Tibial nerve (tissue), 4 donors: ENCODE measurements around the gene RELL1. TPM values are rescaled to one million over a fixed set of nuclear protein-coding genes. Genes with fewer than 3 reads are reported as not detected.

Source experiments
- DNase-seq, 2 donors: peaks; one replicate each; pipeline ENCODE4 v3.0.0-alpha.2; 2019; ENCODE audit warnings: low spot score in 2 of 2
- H3K27ac ChIP-seq, 4 donors: fragments of 200-600 bp; sonication (generic) in 3 of 4; one replicate each; pipeline ENCODE4 v1.5.1; 2017 to 2019; ENCODE audit warnings: mild to moderate bottlenecking in 1 of 4
- H3K27me3 ChIP-seq, 2 donors: fragments of 200-600 bp; sonication (generic) in 1 of 2; one replicate each; pipeline versions ENCODE4 v1.5.1 to v1.6.0; 2017 to 2019
- H3K36me3 ChIP-seq, 3 donors: fragments of 200-600 bp; sonication (generic); one replicate each; pipeline ENCODE4 v1.5.1; 2018 to 2019
- H3K4me1 ChIP-seq, 4 donors: fragments of 200-600 bp; sonication (generic) in 3 of 4; one replicate each; pipeline ENCODE4 v1.5.1; 2017 to 2019
- H3K4me3 ChIP-seq, 4 donors: fragments of 200-600 bp; sonication (generic) in 3 of 4; one replicate each; pipeline ENCODE4 v1.5.1; 2017 to 2019; ENCODE audit warnings: mild to moderate bottlenecking in 1 of 4, moderate library complexity in 1 of 4
- H3K9me3 ChIP-seq, 4 donors: fragments of 200-600 bp; sonication (generic) in 3 of 4; one replicate each; pipeline ENCODE4 v1.5.1; 2017 to 2019
- CTCF ChIP-seq, 5 experiments: fragments of 200-600 bp in 3 of 5; fragments of 450-650 bp in 2 of 5; sonication (generic) in 3 of 5; IDR thresholded peaks; one replicate each; pipeline ENCODE4 v1.5.1; 2016 to 2019; ENCODE audit warnings: antibody characterized with exemption in 5 of 5, mild to moderate bottlenecking in 3 of 5, moderate library complexity in 2 of 5
- EP300 ChIP-seq, 2 donors: sonication (generic); formaldehyde crosslinking; IDR thresholded peaks; one replicate each; pipeline ENCODE4 v1.6.1; 2017; ENCODE audit warnings: antibody characterized with exemption in 2 of 2, mild to moderate bottlenecking in 1 of 2
- POLR2A ChIP-seq, 2 donors: fragments of 450-650 bp; IDR thresholded peaks; one replicate each; pipeline ENCODE4 v1.6.1; 2017; ENCODE audit warnings: antibody characterized with exemption in 2 of 2, mild to moderate bottlenecking in 2 of 2, moderate library complexity in 2 of 2
- WGBS, 2 donors: methylation state at CpG; one replicate each; pipeline ENCODE4 v1.1.5; 2018; 5-methylcytosine and 5-hydroxymethylcytosine counted together
- total RNA-seq, 4 donors: library from RNA; depleted of rRNA; stranded (reverse); fragments of >200 nt; gene quantifications; one replicate each; pipeline ENCODE4 v1.1.0, GENCODE V29; 2016

The RELL1 gene
- total RNA-seq, 4 donors from 2014 or later, result 43.8 to 78.0 (median 61.2) TPM

- DNase-seq, result no peak
- Histone ChIP-seq H3K27ac (no peak overlapping the region), H3K36me3 (no peaks in the 10 kb centered on the region), H3K27me3 (no peaks in the 10 kb centered on the region), H3K9me3 (no peaks in the 10 kb centered on the region), H3K4me1 (no peaks in the 10 kb centered on the region), H3K4me3 (no peak overlapping the region)
- 77 to 79% methylated on average over 4 of the region's 4 CpGs for WGBS, 2 donors
- no peak for TF ChIP-seq EP300 (IDR thresholded peaks at IDR 0.05)
- no peak for TF ChIP-seq CTCF (IDR thresholded peaks at IDR 0.05)
- no peak for TF ChIP-seq POLR2A (IDR thresholded peaks at IDR 0.05)
These were observed 29.8 kb upstream of the RELL1 start for GRCh38 chr4:37715889-37716402.

DNA sequence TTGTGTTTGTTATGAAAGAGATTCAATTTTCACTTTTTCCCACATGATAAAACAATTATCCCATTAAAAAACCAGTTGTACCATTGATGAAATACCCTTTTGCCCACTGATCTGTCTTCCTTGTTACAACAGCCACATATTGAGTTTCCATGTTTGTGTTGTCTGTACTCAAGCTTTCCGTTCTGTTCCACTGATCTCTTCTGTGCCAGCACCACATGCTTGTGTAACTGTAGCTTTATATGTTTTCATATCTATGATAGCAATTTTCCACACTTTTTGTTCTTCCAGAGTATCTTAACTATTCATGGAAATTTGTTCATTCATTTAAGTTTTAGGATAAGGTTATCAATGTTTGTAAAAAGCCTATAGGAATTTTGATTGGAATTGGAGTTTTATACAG lies 24.3 kb upstream of the RELL1 start:
- Histone ChIP-seq H3K4me3 (no peak overlapping the region), H3K4me1 (no peaks in the 10 kb centered on the region), H3K9me3 (no peaks in the 10 kb centered on the region), H3K27me3 (no peaks in the 10 kb centered on the region), H3K36me3 (no peaks in the 10 kb centered on the region), H3K27ac (no peak overlapping the region)
- DNase-seq, result no peak
- no peak for TF ChIP-seq EP300 (IDR thresholded peaks at IDR 0.05)
- 50 to 68% methylated on average over 1 of the region's 1 CpG for WGBS, 2 donors

DNA sequence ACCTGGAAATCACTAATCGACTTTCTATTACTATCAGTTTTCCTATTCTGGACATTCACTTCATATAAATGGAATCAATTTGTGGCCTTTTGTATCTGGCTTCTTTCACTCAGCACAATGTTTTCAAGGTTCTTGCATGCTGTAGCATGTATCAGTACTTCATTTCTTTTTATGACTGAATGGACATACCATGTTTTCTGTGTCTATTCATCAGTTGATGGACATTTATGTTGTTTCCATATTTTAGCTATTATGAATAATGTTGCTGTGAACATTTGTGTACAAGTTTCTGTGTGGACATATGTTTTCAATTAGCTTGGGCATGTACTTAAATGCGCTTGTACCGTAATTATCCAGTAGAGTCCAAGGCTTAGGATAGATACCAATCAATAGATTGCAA lies 19.9 kb upstream of the RELL1 start:
- Histone ChIP-seq H3K36me3 (no peaks in the 10 kb centered on the region), H3K9me3 (no peaks in the 10 kb centered on the region), H3K4me3 (no peak overlapping the region), H3K27me3 (no peaks in the 10 kb centered on the region), H3K4me1 (no peaks in the 10 kb centered on the region), H3K27ac (no peak overlapping the region)
- WGBS, 2 donors, result 86 to 93% methylated on average over 3 of the region's 3 CpGs
- TF ChIP-seq CTCF (IDR thresholded peaks at IDR 0.05) (no peak), EP300 (IDR thresholded peaks at IDR 0.05) (no peak), POLR2A (IDR thresholded peaks at IDR 0.05) (no peak)
- DNase-seq, result no peak

GRCh38 chr4:37705571-37705970 lies 19.4 kb upstream of the RELL1 start:
- DNase-seq, result no peak
- H3K27ac ChIP-seq, result no peak overlapping the region
- no peak overlapping the region for H3K4me3 ChIP-seq
- no peaks in the 10 kb centered on the region for H3K27me3 ChIP-seq
- 71 to 94% methylated on average over 5 of the region's 5 CpGs for WGBS, 2 donors
- no peaks in the 10 kb centered on the region for H3K4me1 ChIP-seq
- H3K36me3 ChIP-seq, result no peaks in the 10 kb centered on the region
- no peaks in the 10 kb centered on the region for H3K9me3 ChIP-seq
- TF ChIP-seq POLR2A (IDR thresholded peaks at IDR 0.05) (no peak), CTCF (IDR thresholded peaks at IDR 0.05) (no peak), EP300 (IDR thresholded peaks at IDR 0.05) (no peak)

DNA sequence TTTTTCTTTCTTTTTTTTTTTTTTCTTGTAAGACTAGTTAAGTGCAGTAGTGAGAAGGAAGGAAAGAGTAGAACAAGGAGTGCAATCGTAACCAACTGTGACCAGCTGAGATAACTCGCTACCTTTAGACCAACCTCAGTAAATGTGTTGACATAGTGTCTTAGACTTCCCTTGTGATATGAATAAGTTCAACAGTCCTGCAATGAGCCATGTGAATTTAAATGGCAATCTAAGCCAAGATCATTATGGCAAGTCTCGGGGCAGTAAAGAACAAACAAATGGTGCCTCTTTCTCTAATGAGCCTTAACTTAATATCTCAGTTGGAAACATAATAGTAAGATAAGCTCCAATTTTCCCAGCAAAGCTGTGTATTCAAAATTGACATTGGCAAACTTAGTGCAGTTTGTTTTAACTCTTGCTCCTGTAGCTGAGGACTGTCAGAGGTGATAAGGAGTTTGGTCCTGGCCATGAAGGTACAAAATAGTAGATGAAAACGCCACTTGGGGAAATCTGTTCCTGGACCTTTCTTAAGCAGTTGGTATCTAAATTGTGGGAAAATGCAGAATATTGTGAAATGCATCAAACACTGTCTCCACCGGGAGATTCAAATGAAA lies 13.8 kb upstream of the RELL1 start:
- no peaks in the 10 kb centered on the region for H3K27me3 ChIP-seq
- no peak for TF ChIP-seq EP300 (IDR thresholded peaks at IDR 0.05)
- TF ChIP-seq POLR2A (IDR thresholded peaks at IDR 0.05), result no peak
- no peak for TF ChIP-seq CTCF (IDR thresholded peaks at IDR 0.05)
- no peaks in the 10 kb centered on the region for H3K9me3 ChIP-seq
- WGBS, 2 donors, result 79 to 83% methylated on average over 5 of the region's 5 CpGs
- H3K27ac ChIP-seq, result no peak overlapping the region
- no peak for DNase-seq
- H3K4me1 ChIP-seq, result no peaks in the 10 kb centered on the region
- H3K36me3 ChIP-seq, result no peaks in the 10 kb centered on the region
- H3K4me3 ChIP-seq, result no peak overlapping the region
